GM21367 (cell line): ENCODE measurements around the gene C1QTNF7.

Experiments used
- ATAC-seq: cut with Tn5 transposase; IDR thresholded peaks from one replicate; pipeline ENCODE4 v1.9.1; 2021; ENCODE audit not compliant: unreplicated experiment

The C1QTNF7 gene

GRCh38 chr4:15427701-15428100, at the start of gene C1QTNF7:
Gene C1QTNF7, plus strand, starts transcription at chr4:15428033. Its CDS starts 7,711 bp downstream, at chr4:15435744.
- no peak for ATAC-seq

GRCh38 chr4:15378062-15378461, 49.8 kb upstream of the C1QTNF7 start:
- ATAC-seq: no peak

GRCh38 chr4:15378493-15378892, 49.3 kb upstream of the C1QTNF7 start:
- no peak for ATAC-seq

- no peak for ATAC-seq
These were observed 46.0 kb upstream of the C1QTNF7 start for GRCh38 chr4:15381806-15382338.

GRCh38 chr4:15382669-15383273, 45.1 kb upstream of the C1QTNF7 start:
- no peak for ATAC-seq

GRCh38 chr4:15385515-15385914, 42.3 kb upstream of the C1QTNF7 start:
- no peak for ATAC-seq

- no peak for ATAC-seq
These were observed 41.9 kb upstream of the C1QTNF7 start for GRCh38 chr4:15385928-15386327.

GRCh38 chr4:15390494-15390893, 37.3 kb upstream of the C1QTNF7 start:
- no peak for ATAC-seq

GRCh38 chr4:15392053-15392805, 35.6 kb upstream of the C1QTNF7 start:
- no peak for ATAC-seq

GRCh38 chr4:15395311-15395710, 32.5 kb upstream of the C1QTNF7 start:
- no peak for ATAC-seq

GRCh38 chr4:15396157-15396800, 31.6 kb upstream of the C1QTNF7 start:
- peak; percentile 74 for ATAC-seq

- no peak for ATAC-seq
These were observed 29.8 kb upstream of the C1QTNF7 start for GRCh38 chr4:15398001-15398400.

GRCh38 chr4:15398732-15399131, 29.1 kb upstream of the C1QTNF7 start:
- ATAC-seq: no peak

GRCh38 chr4:15400226-15400625, 27.6 kb upstream of the C1QTNF7 start:
- ATAC-seq: no peak

GRCh38 chr4:15400981-15401671, 26.7 kb upstream of the C1QTNF7 start:
- peak; percentile 75 for ATAC-seq

- no peak for ATAC-seq
These were observed 25.7 kb upstream of the C1QTNF7 start for GRCh38 chr4:15402146-15402545.

- no peak for ATAC-seq
These were observed 24.9 kb upstream of the C1QTNF7 start for GRCh38 chr4:15402974-15403373.

- ATAC-seq: no peak
These were observed 22.8 kb upstream of the C1QTNF7 start for GRCh38 chr4:15405018-15405417.

- no peak for ATAC-seq
These were observed 17.1 kb upstream of the C1QTNF7 start for GRCh38 chr4:15410750-15411149.

GRCh38 chr4:15412461-15412860, 15.4 kb upstream of the C1QTNF7 start:
- no peak for ATAC-seq

GRCh38 chr4:15413010-15413622, 14.7 kb upstream of the C1QTNF7 start:
- no peak for ATAC-seq
